ENCODE measurements around the gene MAPRE2.
"Not testable (repeated sequence)": the region's sequence is repeated elsewhere in the genome, so short reads cannot be mapped to it uniquely, and the experiment has no call there.

MAPRE2 gene

GRCh38 chr18:35127201-35127600 is 86.0 kb downstream of the MAPRE2 start:
- DNase-seq, result no peak

- no peak for DNase-seq
Measured at GRCh38 chr18:35128675-35129074, 87.5 kb downstream of the MAPRE2 start.

DNA sequence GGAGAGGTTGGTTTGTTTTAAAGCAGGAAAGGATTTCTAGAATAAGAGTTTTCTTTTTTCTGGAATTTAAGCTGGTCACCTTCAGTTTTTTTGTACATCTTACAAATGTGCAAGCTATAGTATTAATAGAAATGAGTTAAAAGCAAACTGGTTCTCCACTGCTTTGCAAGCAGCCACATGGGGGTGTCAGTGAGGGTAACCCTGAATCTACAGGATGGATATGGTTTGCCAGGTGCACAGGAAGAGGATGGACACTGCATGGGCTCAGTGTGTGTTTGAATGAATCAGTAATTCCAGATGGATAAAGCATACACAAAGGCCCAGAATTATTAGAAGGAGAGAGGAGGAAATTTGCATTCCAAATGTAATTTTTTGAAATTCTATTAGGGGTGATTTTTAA is 89.0 kb downstream of the MAPRE2 start:
- DNase-seq, result no peak

DNA sequence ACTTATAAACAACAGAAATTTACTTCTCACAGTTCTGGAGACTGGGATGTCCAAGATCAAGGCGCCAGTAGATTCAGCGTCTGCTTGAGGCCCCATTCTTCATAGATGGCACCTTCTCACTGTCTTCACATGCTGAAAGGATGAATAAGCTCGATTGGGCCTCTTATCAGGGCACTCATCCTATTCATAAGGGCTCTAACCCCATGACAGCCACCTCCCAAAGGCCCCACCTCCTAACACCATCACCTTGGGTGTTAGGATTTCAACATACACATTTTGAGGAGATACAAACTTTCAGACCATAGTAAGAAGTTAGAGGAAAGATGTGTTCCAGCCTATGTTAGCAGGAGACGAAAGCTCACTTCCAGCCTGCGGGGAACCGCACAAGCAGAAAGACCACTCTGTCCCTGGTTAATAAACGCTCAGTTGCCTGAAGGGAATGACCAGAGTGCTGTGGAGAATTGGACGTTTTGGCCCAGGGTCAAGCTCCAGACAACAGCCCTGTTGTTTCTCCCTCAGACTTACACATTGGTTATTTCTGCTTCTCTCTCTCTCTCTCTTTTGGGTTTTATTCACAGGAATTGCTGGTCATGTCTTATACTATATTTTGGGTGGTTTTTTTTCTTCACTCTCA is 90.3 kb downstream of the MAPRE2 start:
- DNase-seq, result no peak

DNA sequence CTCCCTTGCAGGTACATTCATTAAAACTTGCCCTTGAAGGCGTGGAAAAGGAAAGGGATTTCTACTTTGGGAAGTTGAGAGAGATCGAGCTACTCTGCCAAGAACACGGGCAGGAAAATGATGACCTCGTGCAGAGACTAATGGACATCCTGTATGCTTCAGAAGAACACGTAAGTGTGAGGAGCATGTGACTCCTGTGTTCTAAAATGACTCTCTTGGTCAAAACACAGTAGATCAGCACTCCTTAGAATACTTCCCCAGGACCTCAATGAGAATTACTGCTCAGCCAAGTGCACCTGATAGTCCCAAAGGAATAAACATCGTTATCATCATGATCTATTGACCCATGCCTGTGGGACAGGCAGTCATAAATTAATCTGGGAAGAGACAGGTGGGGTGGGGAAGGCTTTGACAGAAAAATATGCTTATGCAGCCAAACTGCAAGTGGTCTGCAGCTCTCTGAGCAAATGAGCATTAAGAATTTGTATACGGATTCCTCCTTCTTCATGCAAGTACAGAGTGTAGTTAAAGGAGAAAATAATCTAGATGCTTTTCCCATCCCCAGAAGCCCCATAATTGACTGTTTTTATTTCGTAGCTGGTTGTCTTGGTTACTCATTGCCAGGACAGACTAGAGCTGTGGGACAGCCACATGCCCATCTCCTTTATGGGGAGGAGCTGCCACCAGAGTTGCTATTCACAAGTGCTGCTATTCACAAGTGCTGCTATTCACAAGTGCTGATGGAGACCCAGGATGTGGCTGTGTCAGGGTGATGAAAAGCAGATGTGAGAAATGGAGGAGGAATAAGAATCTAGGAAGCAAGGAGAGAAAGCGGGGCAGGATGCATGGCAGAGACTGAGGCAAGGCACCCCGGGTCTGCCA is 91.0 kb downstream of the MAPRE2 start:
- DNase-seq, result no peak

- no peak for DNase-seq
Measured at GRCh38 chr18:35134190-35134730, 93.0 kb downstream of the MAPRE2 start.

- no peak for DNase-seq
Measured at GRCh38 chr18:35134791-35135531, 93.7 kb downstream of the MAPRE2 start.

- no peak for DNase-seq
Measured at GRCh38 chr18:35136248-35136647, 95.0 kb downstream of the MAPRE2 start.

DNA sequence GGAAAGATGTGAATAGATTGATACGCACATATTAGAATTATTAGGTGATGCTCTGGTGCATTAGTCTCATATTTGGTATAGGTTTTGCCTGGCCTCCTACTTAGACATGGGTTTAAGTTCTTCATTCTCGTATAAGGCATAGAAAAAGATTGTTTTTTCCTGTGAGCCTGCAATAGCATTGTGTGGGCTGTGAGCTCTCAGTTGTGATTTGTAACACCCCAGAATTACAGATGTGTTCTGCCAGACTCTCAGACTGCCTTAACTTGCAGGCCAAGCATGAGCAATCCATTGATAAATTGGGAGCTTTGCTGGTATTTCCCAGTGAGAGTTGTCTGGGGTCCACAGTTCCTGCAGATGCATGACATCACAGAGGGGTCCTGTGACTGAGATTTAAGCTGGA is 95.7 kb downstream of the MAPRE2 start:
- DNase-seq, result no peak

- DNase-seq, result no peak
Measured at GRCh38 chr18:35137632-35138031, 96.4 kb downstream of the MAPRE2 start.

DNA sequence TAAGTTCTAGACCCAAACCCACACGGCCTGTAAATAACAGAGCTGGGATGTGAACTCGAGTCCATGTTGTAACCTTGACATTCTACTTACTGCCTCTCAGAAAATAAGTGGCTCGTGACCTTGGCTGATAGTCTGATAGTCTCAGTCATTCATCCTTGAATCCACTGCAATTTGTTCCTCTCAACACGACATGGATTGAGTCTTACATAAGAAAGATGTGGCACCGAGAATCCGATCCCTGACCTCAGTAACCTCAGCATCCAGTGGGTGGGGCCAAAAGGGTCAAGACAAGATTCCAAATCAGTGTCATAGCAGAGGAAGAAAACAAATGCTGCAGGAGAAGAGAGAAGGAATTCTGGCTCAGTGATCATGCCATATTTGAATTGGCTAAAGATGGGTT is 97.6 kb downstream of the MAPRE2 start:
- no peak for DNase-seq

- no peak for DNase-seq
Measured at GRCh38 chr18:35139517-35139916, 98.3 kb downstream of the MAPRE2 start.

DNA sequence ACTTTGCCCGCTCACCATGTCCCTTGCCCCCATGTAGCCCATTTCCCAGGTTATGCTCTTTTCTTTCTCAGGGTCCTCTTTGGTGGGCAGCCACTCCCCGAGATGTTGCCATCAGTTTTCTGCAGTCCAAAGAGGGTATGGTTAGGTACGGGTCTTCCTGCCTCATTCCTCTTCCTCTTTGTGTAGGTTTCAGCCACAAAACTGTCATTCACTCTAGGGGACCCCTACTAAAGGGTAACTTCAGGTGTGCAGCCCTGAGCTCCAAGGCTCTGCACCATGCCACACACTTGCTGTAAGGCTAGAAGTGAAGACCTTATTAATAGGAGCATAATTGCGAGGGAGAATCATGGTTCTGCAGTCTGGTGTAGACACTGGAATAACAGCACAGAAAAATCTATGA is 99.9 kb downstream of the MAPRE2 start:
- DNase-seq, result no peak

- DNase-seq, result no peak
Measured at GRCh38 chr18:35141567-35142274, 100.5 kb downstream of the MAPRE2 start.

GRCh38 chr18:35142275-35142615 is 101.0 kb downstream of the MAPRE2 start:
- no peak for DNase-seq

GRCh38 chr18:35143622-35144596 is 102.7 kb downstream of the MAPRE2 start:
- DNase-seq, result peak; percentile 17 to 24

- no peak for DNase-seq
Measured at GRCh38 chr18:35144698-35145097, 103.5 kb downstream of the MAPRE2 start.

DNA sequence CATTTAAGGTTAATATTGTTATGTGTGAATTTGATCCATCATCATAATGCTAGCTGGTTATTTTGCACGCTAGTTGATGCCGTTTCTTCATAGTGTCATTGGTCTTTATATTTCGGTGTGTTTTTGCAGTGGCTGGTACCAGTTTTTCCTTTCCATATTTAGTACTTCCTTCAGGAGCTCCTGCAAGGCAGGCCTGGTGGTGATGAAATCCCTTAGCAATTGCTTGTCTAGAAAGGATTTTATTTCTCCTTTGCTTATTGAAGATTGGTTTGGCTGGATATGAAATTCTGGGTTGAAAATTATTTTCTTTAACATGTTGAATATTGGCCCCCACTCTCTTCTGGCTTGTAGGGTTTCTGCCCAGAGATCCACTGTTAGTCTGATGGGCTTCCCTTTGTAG is 109.0 kb downstream of the MAPRE2 start:
- not testable (repeated sequence) for DNase-seq

- DNase-seq, result no peak
Measured at GRCh38 chr18:35153609-35154272, 112.5 kb downstream of the MAPRE2 start.

DNA sequence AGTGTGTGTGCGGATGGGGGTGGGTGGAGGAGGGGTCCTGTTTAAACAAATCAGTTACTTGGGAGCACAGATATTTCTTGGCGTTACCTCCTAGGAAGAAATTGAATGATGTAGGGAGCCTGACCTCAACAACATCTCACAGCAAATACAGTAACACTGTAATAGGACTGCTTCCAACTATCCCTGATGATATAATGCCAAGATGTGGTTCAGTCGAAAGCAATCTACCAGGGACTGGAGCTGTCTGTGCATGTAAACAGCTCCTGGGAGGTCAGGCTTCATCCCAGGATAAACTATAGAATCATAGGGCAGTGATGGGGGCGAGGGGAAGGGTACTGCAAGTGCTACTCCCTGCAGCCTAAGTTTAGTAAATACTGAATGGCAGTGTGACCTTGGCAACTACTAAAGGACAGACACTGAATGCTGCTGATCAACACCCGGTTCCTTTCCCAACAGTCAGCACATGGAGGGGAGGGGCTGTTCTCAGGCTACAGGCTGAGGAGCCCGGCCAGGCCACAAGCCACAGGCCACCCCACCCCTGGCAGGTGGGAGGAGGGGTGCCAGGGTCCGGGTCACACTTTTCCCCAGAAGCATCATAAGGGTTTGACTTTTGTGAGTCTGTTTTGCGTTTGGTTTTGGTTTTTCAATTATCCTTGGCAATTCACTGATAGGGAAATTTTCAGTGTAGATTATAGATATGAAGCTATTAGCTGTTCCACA is 114.3 kb downstream of the MAPRE2 start:
- DNase-seq, result no peak
